Spleen (tissue), 11 donors: ENCODE data around the gene COL19A1. TPM values are rescaled to one million over a fixed set of nuclear protein-coding genes. Genes with fewer than 3 reads are reported as not detected.

Source experiments
- DNase-seq: peaks from one replicate; pipeline ENCODE4 v3.0.0-alpha.2; 2020
- H3K27ac ChIP-seq, 8 donors: fragments of 200-600 bp; sonication (generic) in 7 of 8; 1 replicate in 4 of 8; 2 replicates in 4 of 8; pipeline versions ENCODE4 v1.5.0 to v1.8.0; 2016 to 2021; ENCODE audit warnings: inconsistent platforms in 4 of 8, mild to moderate bottlenecking in 4 of 8, moderate library complexity in 1 of 8
- H3K27me3 ChIP-seq, 7 donors: fragments of 200-600 bp; sonication (generic) in 6 of 7; replicated peaks in 1 of 7; 1 replicate in 4 of 7; 2 replicates in 3 of 7; pipeline versions ENCODE4 v1.5.0 to v1.8.0; 2016 to 2021; ENCODE audit warnings: inconsistent platforms in 3 of 7, mild to moderate bottlenecking in 1 of 7
- H3K36me3 ChIP-seq, 6 donors: fragments of 200-600 bp; sonication (generic) in 5 of 6; 1 replicate in 4 of 6; 2 replicates in 2 of 6; pipeline versions ENCODE4 v1.5.0 to v1.8.0; 2016 to 2021; ENCODE audit warnings: inconsistent platforms in 2 of 6
- H3K4me1 ChIP-seq, 6 donors: fragments of 200-600 bp; sonication (generic) in 5 of 6; 1 replicate in 3 of 6; 2 replicates in 3 of 6; pipeline versions ENCODE4 v1.5.0 to v1.8.0; 2016 to 2021; ENCODE audit warnings: inconsistent platforms in 3 of 6
- H3K4me3 ChIP-seq, 8 donors: fragments of 200-600 bp; sonication (generic) in 7 of 8; 1 replicate in 4 of 8; 2 replicates in 4 of 8; pipeline versions ENCODE4 v1.5.0 to v1.8.0; 2016 to 2021; ENCODE audit warnings: inconsistent platforms in 4 of 8, mild to moderate bottlenecking in 4 of 8, moderate library complexity in 2 of 8
- H3K9me3 ChIP-seq, 8 donors: fragments of 200-600 bp; sonication (generic) in 7 of 8; 1 replicate in 4 of 8; 2 replicates in 4 of 8; pipeline versions ENCODE4 v1.5.0 to v1.8.0; 2016 to 2021; ENCODE audit warnings: inconsistent platforms in 4 of 8
- CTCF ChIP-seq, 11 experiments: fragments of 200-600 bp in 7 of 11; fragments of 450-650 bp in 4 of 11; sonication (generic) in 4 of 11; IDR thresholded peaks in 8 of 11; conservative IDR thresholded peaks in 3 of 11; 1 replicate in 7 of 11; 2 replicates in 4 of 11; pipeline versions ENCODE4 v1.4.0 to v1.8.0; 2016 to 2021; ENCODE audit warnings: antibody characterized with exemption in 11 of 11, inconsistent platforms in 4 of 11, mild to moderate bottlenecking in 1 of 11
- POLR2A ChIP-seq, 3 donors: fragments of 450-650 bp; IDR thresholded peaks; one replicate each; pipeline ENCODE4 v1.5.1; 2017; ENCODE audit warnings: antibody characterized with exemption in 3 of 3, mild to moderate bottlenecking in 1 of 3
- POLR2AphosphoS5 ChIP-seq, 3 donors: sonication (generic); formaldehyde crosslinking; IDR thresholded peaks; one replicate each; pipeline ENCODE4 v1.5.1; 2017; ENCODE audit warnings: antibody characterized with exemption in 3 of 3
- WGBS, 5 donors: extraction: QIAGEN DNeasy Blood & Tissue Kit in 3 of 5; methylation state at CpG; one replicate each; pipeline versions ENCODE4 v1.1.5 to v1.1.7; 2013 to 2018; 5-methylcytosine and 5-hydroxymethylcytosine counted together
- intact Hi-C: fragments of 100-400 bp; cut with DNase I; formaldehyde crosslinking; loops from one replicate; pipeline ENCODE4 v1.15.0; 2023; ENCODE audit warnings: low total_unique reads
- polyA plus RNA-seq, 3 donors: library from polyadenylated mRNA; stranded (reverse); fragments of 200-250 nt; gene quantifications; one replicate each; pipeline ENCODE4 v1.2.1, GENCODE V29; 2013
- total RNA-seq, 7 donors: library from RNA; depleted of rRNA in 3 of 7; stranded (reverse); fragments of >200 nt in 3 of 7; fragmentation: NEBNext Ultra II Directional in 4 of 7; extraction: Animal tissue kit (Norgen Biotek cat#: 25700) in 4 of 7; gene quantifications; one replicate each; pipeline versions ENCODE4 v1.1.0 to v1.2.1, GENCODE V29; 2016 to 2021
- donor health status: healthy with polysubstance abuse.
- donor health status: DM: no; HTN: no; CAD: no; lungs with moderate emphysema.
- donor health status: DM: no; HTN: no; CAD: no.
- donor health status: Bipolar disorder and iron deficiency.
- donor health status: healthy.
- donor health status: DM: no; HTN: no; CAD: no.
- donor health status: DM: yes; HTN: yes; CAD: no.

Gene COL19A1
- total and polyA plus RNA-seq, 10 donors: 0.48 to 14.5 (median 10.2) TPM

GRCh38 chr6:70113171-70113570 lies 246.8 kb downstream of the COL19A1 start:
- H3K4me3 ChIP-seq: no peak overlapping the region
- intact Hi-C loops: no loop called here
- no peak overlapping the region for H3K27ac ChIP-seq
- DNase-seq: no peak
- H3K27me3 ChIP-seq: no peaks in the 10 kb centered on the region
- WGBS, 5 donors: 62 to 85% (median 75%) methylated on average over 1 of the region's 1 CpG
- no peaks in the 10 kb centered on the region for H3K9me3 ChIP-seq
- H3K36me3 ChIP-seq: no peaks in the 10 kb centered on the region
- TF ChIP-seq POLR2AphosphoS5 (IDR thresholded peaks at IDR 0.05) (no peak), POLR2A (IDR thresholded peaks at IDR 0.05) (no peak), CTCF (IDR thresholded peaks at IDR 0.05 in 8 of 11, conservative IDR thresholded peaks at IDR 0.05 in 3 of 11) (no peak)
- H3K4me1 ChIP-seq: peaks cover 0 to under 1% (median 0%) of the 10 kb centered on the region in 6 donors

GRCh38 chr6:70118670-70119069 lies 252.3 kb downstream of the COL19A1 start:
- Histone ChIP-seq H3K4me1 (no peaks in the 10 kb centered on the region), H3K9me3 (no peaks in the 10 kb centered on the region), H3K4me3 (no peak overlapping the region), H3K36me3 (peaks cover 0 to 7% (median 0%) of the 10 kb centered on the region in 6 donors), H3K27ac (no peak overlapping the region), H3K27me3 (no peaks in the 10 kb centered on the region)
- no peak for DNase-seq
- intact Hi-C loops: no loop called here
- TF ChIP-seq CTCF (IDR thresholded peaks at IDR 0.05 in 8 of 11, conservative IDR thresholded peaks at IDR 0.05 in 3 of 11): no peak
- no peak for TF ChIP-seq POLR2A (IDR thresholded peaks at IDR 0.05)
- TF ChIP-seq POLR2AphosphoS5 (IDR thresholded peaks at IDR 0.05): no peak
- 57 to 74% (median 66%) methylated on average over 2 of the region's 2 CpGs for WGBS, 5 donors

- WGBS, 5 donors: 80 to 92% (median 86%) methylated on average over 7 of the region's 7 CpGs
- intact Hi-C loops: no loop called here
- H3K4me3 ChIP-seq: no peak overlapping the region
- TF ChIP-seq POLR2A (IDR thresholded peaks at IDR 0.05) (no peak), CTCF (IDR thresholded peaks at IDR 0.05 in 8 of 11, conservative IDR thresholded peaks at IDR 0.05 in 3 of 11) (no peak), POLR2AphosphoS5 (IDR thresholded peaks at IDR 0.05) (no peak)
- H3K9me3 ChIP-seq: no peaks in the 10 kb centered on the region
- H3K27ac ChIP-seq: no peak overlapping the region
- no peak for DNase-seq
- no peaks in the 10 kb centered on the region for H3K27me3 ChIP-seq
- peaks cover 0 to 7% (median 0%) of the 10 kb centered on the region in 6 donors for H3K36me3 ChIP-seq
- H3K4me1 ChIP-seq: no peaks in the 10 kb centered on the region
These were observed 253.0 kb downstream of the COL19A1 start for GRCh38 chr6:70119218-70119835.

GRCh38 chr6:70124443-70124842 lies 258.1 kb downstream of the COL19A1 start:
- Histone ChIP-seq H3K4me1 (no peaks in the 10 kb centered on the region), H3K9me3 (no peaks in the 10 kb centered on the region), H3K36me3 (peaks cover 0 to 7% (median 0%) of the 10 kb centered on the region in 6 donors), H3K27me3 (no peaks in the 10 kb centered on the region), H3K27ac (no peak overlapping the region), H3K4me3 (no peak overlapping the region)
- TF ChIP-seq CTCF (IDR thresholded peaks at IDR 0.05 in 8 of 11, conservative IDR thresholded peaks at IDR 0.05 in 3 of 11): no peak
- no peak for TF ChIP-seq POLR2AphosphoS5 (IDR thresholded peaks at IDR 0.05)
- no peak for TF ChIP-seq POLR2A (IDR thresholded peaks at IDR 0.05)
- intact Hi-C loops: no loop called here
- WGBS, 5 donors: 76 to 87% (median 82%) methylated on average over 1 of the region's 1 CpG
- no peak for DNase-seq
